A204.1 (cell line): ENCODE measurements around the gene CHD9.

ENCODE experiments used
- FAIRE-seq: peaks from 2 replicates; lab custom pipeline; 2012; peaks lifted over from hg19 to GRCh38; lab: Jason Lieb, UNC

The CHD9 gene

DNA sequence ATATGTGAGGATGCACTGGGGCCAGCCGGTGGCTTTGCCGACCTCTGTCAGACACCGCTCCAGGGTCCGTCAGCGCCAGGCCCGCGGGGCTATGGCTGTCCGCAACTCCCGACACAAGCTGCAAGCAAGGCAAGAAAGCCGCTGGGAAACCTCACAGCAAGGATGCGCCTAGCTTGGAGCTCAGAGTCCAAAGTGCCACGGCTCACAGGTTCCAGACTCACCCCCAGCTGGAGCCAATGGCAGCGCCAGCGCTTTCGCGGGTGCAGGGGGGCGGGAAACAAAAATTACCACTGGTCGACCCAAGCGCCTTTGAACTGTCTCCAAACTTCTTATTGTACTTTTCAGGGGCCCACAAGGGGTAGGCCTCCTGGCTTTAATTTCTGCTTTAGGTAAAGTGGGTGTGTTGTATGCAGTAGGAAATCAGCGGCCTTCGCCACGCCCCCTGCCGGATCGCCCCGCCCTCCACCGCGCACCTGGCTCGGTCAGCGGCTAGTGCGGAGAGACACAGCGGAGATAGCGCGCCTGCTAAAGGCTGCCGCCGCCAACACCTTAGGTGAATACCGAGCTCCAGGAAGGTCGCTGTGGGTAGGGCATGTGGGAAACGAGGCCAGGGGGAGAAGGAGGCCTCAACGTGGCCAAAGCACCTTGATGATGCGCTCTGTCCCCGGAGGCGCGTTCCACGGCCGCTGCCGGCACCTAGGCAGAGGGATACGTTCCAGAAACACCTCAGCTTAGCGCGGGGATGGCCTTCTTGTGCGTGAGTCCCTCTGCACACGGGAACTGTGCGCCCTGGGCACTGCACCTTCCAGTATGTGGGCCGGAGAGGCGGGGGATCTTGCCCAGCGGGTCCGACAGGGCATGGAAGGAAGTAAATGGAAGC lies 318.4 kb downstream of the CHD9 start:
- FAIRE-seq: no peak

DNA sequence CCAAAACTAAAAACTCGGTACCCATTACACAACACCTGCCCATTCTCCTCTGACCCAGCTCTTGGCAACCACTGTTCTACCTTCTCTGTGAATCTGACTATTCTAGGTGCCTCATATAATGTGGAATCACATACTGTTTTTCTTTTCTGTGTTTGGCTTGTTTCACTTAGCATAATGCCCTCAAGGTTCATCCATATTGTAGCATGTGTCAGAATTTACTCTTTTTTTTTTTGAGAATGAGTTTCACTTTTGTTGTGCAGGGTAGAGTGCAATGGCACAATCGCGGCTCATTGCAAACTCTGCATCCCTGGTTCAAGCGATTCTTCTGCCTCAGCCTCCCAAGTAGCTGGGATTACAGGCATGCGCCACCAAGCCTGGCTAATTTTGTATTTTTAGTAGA lies 320.0 kb downstream of the CHD9 start:
- FAIRE-seq: no peak

DNA sequence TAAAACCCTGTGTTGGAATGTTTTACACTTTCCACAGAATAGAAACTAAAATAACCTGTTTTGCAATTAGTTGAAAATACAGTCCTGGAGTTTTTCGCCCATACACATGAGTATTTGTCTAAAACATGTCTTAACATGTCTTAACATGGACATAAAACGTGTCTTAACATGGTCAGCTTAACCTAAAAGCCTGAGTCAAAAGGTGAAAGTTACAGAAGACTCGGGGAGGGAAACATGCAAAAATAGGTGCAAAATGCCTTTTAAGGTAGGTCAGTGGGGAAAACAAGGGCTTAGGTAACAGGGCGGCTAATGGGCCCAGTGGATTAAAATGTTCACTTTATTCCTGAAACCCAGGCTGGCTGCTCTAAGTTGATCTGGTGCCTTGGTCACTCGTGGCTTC lies 323.3 kb downstream of the CHD9 start:
- FAIRE-seq: no peak
